GM20000 (cell line): Measurements from ENCODE around the gene ITGAD.
A peak's percentile ranks its signal among the peaks of the same experiment; 100 is the strongest.

ENCODE experiments used
- DNase-seq: peaks from one replicate; pipeline ENCODE4 v3.0.0; 2012; ENCODE audit warnings: low spot score
- CTCF ChIP-seq: IDR thresholded peaks from 2 replicates; pipeline ENCODE4 v1.5.1; 2012; ENCODE audit warnings: mild to moderate bottlenecking, control low read depth; ENCODE audit errors: extremely low read depth, missing control alignments

The ITGAD gene

GRCh38 chr16:31352376-31353115 is 40.6 kb upstream of the ITGAD start:
- no peak for DNase-seq
- TF ChIP-seq CTCF, result no peak

- DNase-seq, result peak; percentile 85
- TF ChIP-seq CTCF, result no peak
Measured at GRCh38 chr16:31354394-31355291, 38.5 kb upstream of the ITGAD start, which contains the start of gene ITGAX. TSS of gene ITGAX (plus strand) at chr16:31355176. CDS start at chr16:31355255, 79 bp downstream.

- no peak for TF ChIP-seq CTCF
- no peak for DNase-seq
Measured at GRCh38 chr16:31355431-31356100, 37.6 kb upstream of the ITGAD start.

GRCh38 chr16:31356566-31357323 is 36.4 kb upstream of the ITGAD start:
- no peak for DNase-seq
- TF ChIP-seq CTCF, result no peak

- TF ChIP-seq CTCF, result no peak
- DNase-seq, result peak; percentile 58
Measured at GRCh38 chr16:31357324-31358109, 35.6 kb upstream of the ITGAD start.

- no peak for TF ChIP-seq CTCF
- no peak for DNase-seq
Measured at GRCh38 chr16:31360251-31360650, 32.9 kb upstream of the ITGAD start.
